CD4-positive, alpha-beta T cell (primary cell): ENCODE data around the gene TSPAN15. TPM values are rescaled to one million over a fixed set of nuclear protein-coding genes. Genes with fewer than 3 reads are reported as not detected.

Source experiments
- ATAC-seq: fragments of 200-7000 bp; cut with Tn5 transposase; one replicate; pipeline ENCODE4 v1.10.0; 2022; ENCODE audit warnings: mild to moderate bottlenecking; ENCODE audit not compliant: poor library complexity
- CTCF ChIA-PET: fragments of 350-600 bp; sonication (Branson Sonifier 250); formaldehyde crosslinking; loops from one replicate; lab custom pipeline; 2021; ENCODE audit warnings: antibody characterized with exemption, inconsistent platforms; lab: Charles Lee
- POLR2A ChIA-PET: fragments of 350-600 bp; sonication (Branson Sonifier 250); formaldehyde crosslinking; loops from one replicate; lab custom pipeline; 2021; ENCODE audit warnings: antibody characterized with exemption, inconsistent platforms; lab: Charles Lee
- DNase-seq, 14 experiments: peaks; one replicate each; pipeline ENCODE4 v3.0.0-alpha.2; 2013 to 2020; ENCODE audit warnings: mixed read lengths in 2 of 14
- H3K27ac ChIP-seq, 2 donors: one replicate each; pipeline versions ENCODE4 v1.5.1 to v1.7.0; 2013; ENCODE audit warnings: low read length in 2 of 2, low read depth in 1 of 2, mild to moderate bottlenecking in 1 of 2
- H3K27me3 ChIP-seq, 2 experiments: 1 replicate in 1 of 2; 2 replicates in 1 of 2; pipeline versions ENCODE4 v1.6.1 to v1.7.0; 2013; ENCODE audit warnings: low read length in 2 of 2, control low read depth in 1 of 2, mild to moderate bottlenecking in 1 of 2, moderate library complexity in 1 of 2; ENCODE audit not compliant: insufficient read depth in 2 of 2, control insufficient read depth in 1 of 2
- H3K36me3 ChIP-seq: one replicate; pipeline ENCODE4 v1.6.1; 2013; ENCODE audit warnings: low read length, control low read depth; ENCODE audit not compliant: insufficient read depth
- H3K4me1 ChIP-seq: one replicate; pipeline ENCODE4 v1.6.1; 2013; ENCODE audit warnings: low read length, control low read depth; ENCODE audit not compliant: insufficient read depth
- H3K4me3 ChIP-seq: one replicate; pipeline ENCODE4 v1.5.1; 2013; ENCODE audit warnings: mild to moderate bottlenecking, low read length, moderate library complexity
- H3K9me3 ChIP-seq, 2 experiments: 1 replicate in 1 of 2; 2 replicates in 1 of 2; pipeline versions ENCODE4 v1.6.1 to v1.7.0; 2013; ENCODE audit warnings: low read length in 2 of 2, mild to moderate bottlenecking in 2 of 2, control low read depth in 1 of 2, moderate library complexity in 1 of 2; ENCODE audit not compliant: control insufficient read depth in 1 of 2, insufficient read depth in 1 of 2
- H3K27ac Mint-ChIP-seq: one replicate; pipeline ENCODE4 v1.8.0; 2020; ENCODE audit warnings: mixed read lengths
- H3K27me3 Mint-ChIP-seq: one replicate; pipeline ENCODE4 v1.8.0; 2021; ENCODE audit warnings: mixed read lengths
- H3K36me3 Mint-ChIP-seq: one replicate; pipeline ENCODE4 v1.8.0; 2021; ENCODE audit warnings: low read depth, mixed read lengths
- H3K4me1 Mint-ChIP-seq: one replicate; pipeline ENCODE4 v1.8.0; 2021; ENCODE audit warnings: low read depth, mixed read lengths
- H3K4me3 Mint-ChIP-seq: one replicate; pipeline ENCODE4 v1.8.0; 2020; ENCODE audit warnings: mild to moderate bottlenecking, mixed read lengths
- H3K9me3 Mint-ChIP-seq: one replicate; pipeline ENCODE4 v1.8.0; 2020; ENCODE audit warnings: mixed read lengths
- CTCF ChIP-seq: fragments of 200-600 bp; IDR thresholded peaks from one replicate; pipeline ENCODE4 v1.8.0; 2022; ENCODE audit warnings: antibody characterized with exemption, mild to moderate bottlenecking
- intact Hi-C, 2 experiments: fragments of 100-400 bp; cut with DNase I in 1 of 2; cut with micrococcal nuclease in 1 of 2; formaldehyde crosslinking; loops; one replicate each; pipeline versions ENCODE4 v1.15.1 to v1.9.0; 2023 to 2025; cut with DNase I, micrococcal nuclease
- total RNA-seq, 174 experiments: library from RNA in 2 of 174; stranded (reverse) in 2 of 174; gene quantifications; one replicate each; pipeline ENCODE4 v1.2.3 and lab custom pipeline; 2021 to 2026

The TSPAN15 gene
- total RNA-seq, 2 experiments from 2014 or later, result 2.2 to 2.5 TPM

- Mint-ChIP-seq H3K4me3 (no peak overlapping the region), H3K27me3 (no peaks in the 10 kb centered on the region), H3K36me3 (no peaks in the 10 kb centered on the region), H3K4me1 (peaks cover 11% of the 10 kb centered on the region), H3K9me3 (no peaks in the 10 kb centered on the region), H3K27ac (no peak overlapping the region)
- Histone ChIP-seq H3K9me3 (no peaks in the 10 kb centered on the region), H3K27me3 (no peaks in the 10 kb centered on the region), H3K4me1 (peaks cover 26% of the 10 kb centered on the region), H3K36me3 (no peaks in the 10 kb centered on the region), H3K4me3 (no peak overlapping the region), H3K27ac (no peak overlapping the region)
- peak in 1 of 14 experiments; percentile 5 for DNase-seq
- no peak for TF ChIP-seq CTCF
- intact Hi-C loops, result no loop called here
- no peak for ATAC-seq
- ChIA-PET POLR2A (no interaction called here), CTCF (no interaction called here)
Measured at GRCh38 chr10:69503001-69503895, 52.0 kb downstream of the TSPAN15 start.

GRCh38 chr10:69503896-69504265, 52.6 kb downstream of the TSPAN15 start:
- CTCF ChIA-PET, result no interaction called here
- Histone ChIP-seq H3K36me3 (no peaks in the 10 kb centered on the region), H3K4me3 (no peak overlapping the region), H3K27ac (no peak overlapping the region), H3K27me3 (no peaks in the 10 kb centered on the region), H3K9me3 (no peaks in the 10 kb centered on the region), H3K4me1 (peaks cover 20% of the 10 kb centered on the region)
- Mint-ChIP-seq H3K4me1 (peaks cover 11% of the 10 kb centered on the region), H3K27me3 (no peaks in the 10 kb centered on the region), H3K9me3 (no peaks in the 10 kb centered on the region), H3K4me3 (no peak overlapping the region), H3K36me3 (no peaks in the 10 kb centered on the region), H3K27ac (no peak overlapping the region)
- POLR2A ChIA-PET, result no interaction called here
- intact Hi-C loops, result loop anchor here in 1 of 2 experiments (2.0 kb wide), 1 partner anchor 53 kb away; the partner anchor contains the start of gene TSPAN15
- ATAC-seq (no peak), DNase-seq (peak in 1 of 14 experiments; percentile 6)
- TF ChIP-seq CTCF, result no peak

- ChIA-PET CTCF (no interaction called here), POLR2A (no interaction called here)
- H3K9me3 ChIP-seq, result no peaks in the 10 kb centered on the region
- DNase-seq (no peak), ATAC-seq (no peak)
- Mint-ChIP-seq H3K27me3 (no peaks in the 10 kb centered on the region), H3K36me3 (no peaks in the 10 kb centered on the region), H3K4me3 (no peak overlapping the region), H3K9me3 (no peaks in the 10 kb centered on the region), H3K27ac (no peak overlapping the region), H3K4me1 (peaks cover 11% of the 10 kb centered on the region)
- H3K4me3 ChIP-seq, result no peak overlapping the region
- no peak overlapping the region for H3K27ac ChIP-seq
- no peaks in the 10 kb centered on the region for H3K27me3 ChIP-seq
- intact Hi-C loops, result loop anchor here in 1 of 2 experiments (2.0 to 5.0 kb wide), 2 partner anchors 54 to 77 kb away; partner anchors contain the start of gene TSPAN15
- H3K4me1 ChIP-seq, result peaks cover 20% of the 10 kb centered on the region
- no peaks in the 10 kb centered on the region for H3K36me3 ChIP-seq
- TF ChIP-seq CTCF, result no peak
Measured at GRCh38 chr10:69504576-69505250, 53.4 kb downstream of the TSPAN15 start.
